ENCODE results near the gene UBE2Q2.

UBE2Q2 gene

GRCh38 chr15:75815811-75816719, 27.2 kb upstream of the UBE2Q2 start:
- POLR2A ChIA-PET: no interaction called here
- H3K4me3 ChIP-seq (ENCODE audit: low read depth, low read length): no peak overlapping the region
- CTCF ChIA-PET: interaction anchor here (1.0 to 1.5 kb wide), 3 partner anchors 14 to 323 kb away, joined by 4 to 7 read pairs (median 4); no protein-coding TSS in a partner anchor
- TF ChIP-seq CTCF (IDR thresholded peaks at IDR 0.05; ENCODE audit: insufficient read depth, low read length, missing control alignments): no peak
- no peak for DNase-seq (ENCODE audit: low read depth, low spot score)

- ChIA-PET POLR2A (no interaction called here), CTCF (no interaction called here)
- DNase-seq (ENCODE audit: low read depth, low spot score): no peak
- TF ChIP-seq CTCF (IDR thresholded peaks at IDR 0.05; ENCODE audit: insufficient read depth, low read length, missing control alignments): no peak
- no peak overlapping the region for H3K4me3 ChIP-seq (ENCODE audit: low read depth, low read length)
Measured at GRCh38 chr15:75817138-75817935, 25.9 kb upstream of the UBE2Q2 start.

GRCh38 chr15:75820206-75820605, 23.0 kb upstream of the UBE2Q2 start:
- ChIA-PET CTCF (interaction anchor here (1.9 kb wide), 1 partner anchor 11 kb away, joined by 8 read pairs; no protein-coding TSS in a partner anchor), POLR2A (no interaction called here)
- no peak for DNase-seq (ENCODE audit: low read depth, low spot score)
- H3K4me3 ChIP-seq (ENCODE audit: low read depth, low read length): no peak overlapping the region
- TF ChIP-seq CTCF (IDR thresholded peaks at IDR 0.05; ENCODE audit: insufficient read depth, low read length, missing control alignments): no peak

GRCh38 chr15:75821786-75822345, 21.4 kb upstream of the UBE2Q2 start:
- no peak overlapping the region for H3K4me3 ChIP-seq (ENCODE audit: low read depth, low read length)
- no peak for TF ChIP-seq CTCF (IDR thresholded peaks at IDR 0.05; ENCODE audit: insufficient read depth, low read length, missing control alignments)
- ChIA-PET CTCF (interaction anchor here (0.7 to 1.6 kb wide), 5 partner anchors 10 to 100 kb away, joined by 3 to 11 read pairs (median 3); no protein-coding TSS in a partner anchor), POLR2A (no interaction called here)
- no peak for DNase-seq (ENCODE audit: low read depth, low spot score)

- no peak overlapping the region for H3K4me3 ChIP-seq (ENCODE audit: low read depth, low read length)
- POLR2A ChIA-PET: interaction anchor here (1.2 kb wide), 1 partner anchor 14 kb away, joined by 3 read pairs; no protein-coding TSS in a partner anchor
- TF ChIP-seq CTCF (IDR thresholded peaks at IDR 0.05; ENCODE audit: insufficient read depth, low read length, missing control alignments): no peak
- CTCF ChIA-PET: interaction anchor here (1.0 to 1.3 kb wide), 2 partner anchors 14 to 20 kb away, joined by 3 read pairs; no protein-coding TSS in a partner anchor
- DNase-seq (ENCODE audit: low read depth, low spot score): no peak
Measured at GRCh38 chr15:75822685-75823278, 20.5 kb upstream of the UBE2Q2 start.

All from AG04449 (cell line).